SU-DHL-6 (cell line): ENCODE data around the gene MOCS1.

Source experiments
- CTCF ChIP-seq: fragments of 200-600 bp; sonication (generic); IDR thresholded peaks from one replicate; pipeline ENCODE4 v1.5.1; 2017; ENCODE audit warnings: antibody characterized with exemption, mild to moderate bottlenecking, low read length, moderate library complexity; ENCODE audit not compliant: insufficient read depth, poor library complexity, severe bottlenecking
- EZH2phosphoT487 ChIP-seq: fragments of 200-600 bp; sonication (generic), shearing (Covaris generic); conservative IDR thresholded peaks from 2 replicates; pipeline ENCODE4 v1.6.1; 2018; ENCODE audit warnings: mild to moderate bottlenecking, antibody characterized with exemption, low read length, moderate library complexity, mixed read lengths

- TF ChIP-seq CTCF, result no peak
- TF ChIP-seq EZH2phosphoT487, result no peak
These were observed 5.1 kb downstream of the MOCS1 start for GRCh38 chr6:39929039-39929732.
